Measurements from ENCODE around the gene MPV17. TPM values are rescaled to one million over a fixed set of nuclear protein-coding genes. Genes with fewer than 3 reads are reported as not detected.

MPV17 gene
- total and polyA plus RNA-seq, 2 of the 13 experiments (the other 11 are each of a cell fraction or from before 2014, with no cell fraction given): 48.9 to 129 TPM

GRCh38 chr2:27322766-27323595 lies at the start of gene MPV17 (continued):
- TF ChIP-seq E2F2 (CRISPR knock-in tag; IDR thresholded peaks at IDR 0.05; ENCODE audit: borderline replicate concordance) (peak; percentile 78; the same call in 1 of the 2 replicates), ZNF343 (CRISPR knock-in tag; IDR thresholded peaks at IDR 0.05) (no peak), ZBTB3 (CRISPR knock-in tag; IDR thresholded peaks at IDR 0.05; ENCODE audit: borderline replicate concordance, low read depth) (no peak), ZNF850 (CRISPR knock-in tag; conservative IDR thresholded peaks at IDR 0.05) (no peak), ETV5 (CRISPR knock-in tag; IDR thresholded peaks at IDR 0.05; ENCODE audit: borderline replicate concordance) (peak; percentile 77), JARID2 (CRISPR knock-in tag; IDR thresholded peaks at IDR 0.05; ENCODE audit: insufficient replicate concordance) (no peak), PHF8 (CRISPR knock-in tag; IDR thresholded peaks at IDR 0.05) (peak; percentile 95), CREB1 (IDR thresholded peaks at IDR 0.05) (peak; percentile 77), CREB1 (CRISPR knock-in tag; IDR thresholded peaks at IDR 0.05) (no peak; the same call in 1 of the 2 replicates), ZNF576 (CRISPR knock-in tag; IDR thresholded peaks at IDR 0.05) (peak; percentile 42; the same call in 1 of the 2 replicates), ZNF543 (CRISPR knock-in tag; IDR thresholded peaks at IDR 0.05) (peak; percentile 79; the same call in 1 of the 2 replicates), GATAD1 (CRISPR knock-in tag; IDR thresholded peaks at IDR 0.05) (peak; percentile 97), ZNF530 (CRISPR knock-in tag; IDR thresholded peaks at IDR 0.05; ENCODE audit: low read depth) (no peak; the same call in 1 of the 2 replicates), ZFP36L2 (CRISPR knock-in tag; IDR thresholded peaks at IDR 0.05) (no peak), ERF (CRISPR knock-in tag; IDR thresholded peaks at IDR 0.05) (peak; percentile 90), CHD2 (IDR thresholded peaks at IDR 0.05; ENCODE audit: low read depth, low read length) (peak; percentile 80; the same call in 1 of the 2 replicates), FOXP4 (CRISPR knock-in tag; IDR thresholded peaks at IDR 0.05) (peak; percentile 63; the same call in 1 of the 2 replicates), RARG (CRISPR knock-in tag; IDR thresholded peaks at IDR 0.05; ENCODE audit: low read depth) (no peak), DBP (CRISPR knock-in tag; IDR thresholded peaks at IDR 0.05; ENCODE audit: not compliant biosample characterization) (peak; percentile 76), ZNF503 (CRISPR knock-in tag; IDR thresholded peaks at IDR 0.05) (peak; percentile 64; the same call in 1 of the 2 replicates), U2AF2 (IDR thresholded peaks at IDR 0.05; ENCODE audit: low read depth, low read length) (no peak), MAFF (IDR thresholded peaks at IDR 0.05; ENCODE audit: low read depth, low read length) (no peak), CHD4 (IDR thresholded peaks at IDR 0.05; ENCODE audit: borderline replicate concordance, low read length) (0 out of 2 replicates have a peak, but pooled peaks have one; percentile 55)

All from HepG2 (cell line).